Right ventricle myocardium inferior (tissue), 1 donor: ENCODE data around the gene OR8A1. TPM values are rescaled to one million over a fixed set of nuclear protein-coding genes. Genes with fewer than 3 reads are reported as not detected.

Source experiments
- ATAC-seq: fragments of 200-7000 bp; cut with Tn5 transposase; one replicate; pipeline ENCODE4 v1.9.1; 2020; ENCODE audit warnings: mild to moderate bottlenecking, moderate library complexity
- DNase-seq: peaks from one replicate; pipeline ENCODE4 v3.0.0; 2021; ENCODE audit errors: missing footprints
- intact Hi-C: fragments of 100-400 bp; cut with DNase I; formaldehyde crosslinking; loops from one replicate; pipeline ENCODE4 v1.11.0; 2022
- long read RNA-seq: library from polyadenylated mRNA; unstranded; transcript quantifications from one replicate; pipeline ENCODE4 v2.0.0, GENCODE V29; 2021
- total RNA-seq: library from RNA; stranded (reverse); fragmentation: NEBNext Ultra II Directional; extraction: Animal tissue kit (Norgen Biotek cat#: 25700); gene quantifications from one replicate; pipeline ENCODE4 v1.2.1, GENCODE V29; 2021
- donor health status: DM: no; HTN: yes; CAD: no; lungs with severe emphysema.

The OR8A1 gene
- not detected for total RNA-seq
- long read RNA-seq: 0 reads

GRCh38 chr11:124569697-124570096 is at the start of gene OR8A1:
OR8A1 (plus strand) TSS chr11:124569997; CDS start chr11:124570120, 123 bp downstream.
- ATAC-seq (no peak), DNase-seq (no peak)
- intact Hi-C loops: no loop called here

GRCh38 chr11:124520550-124520854 is 49.3 kb upstream of the OR8A1 start:
- ATAC-seq (no peak), DNase-seq (no peak)
- intact Hi-C loops: no loop called here

GRCh38 chr11:124533626-124534025 is 36.2 kb upstream of the OR8A1 start:
- ATAC-seq (no peak), DNase-seq (no peak)
- intact Hi-C loops: no loop called here

- intact Hi-C loops: no loop called here
- ATAC-seq: no peak
- DNase-seq: no peak
These were observed 35.7 kb upstream of the OR8A1 start for GRCh38 chr11:124534051-124534450.

- intact Hi-C loops: no loop called here
- DNase-seq (no peak), ATAC-seq (no peak)
These were observed 34.1 kb upstream of the OR8A1 start for GRCh38 chr11:124535552-124536232.

GRCh38 chr11:124536520-124536919 is 33.3 kb upstream of the OR8A1 start:
- peak; percentile 78 for DNase-seq
- peak; percentile 80 for ATAC-seq
- intact Hi-C loops: no loop called here

- DNase-seq (no peak), ATAC-seq (peak; percentile 90)
- intact Hi-C loops: no loop called here
These were observed 31.8 kb upstream of the OR8A1 start for GRCh38 chr11:124538019-124538418.

GRCh38 chr11:124541204-124541603 is 28.6 kb upstream of the OR8A1 start:
- intact Hi-C loops: no loop called here
- DNase-seq (no peak), ATAC-seq (no peak)

GRCh38 chr11:124543145-124543544 is 26.7 kb upstream of the OR8A1 start:
- intact Hi-C loops: no loop called here
- DNase-seq (no peak), ATAC-seq (no peak)

GRCh38 chr11:124543554-124543953 is 26.2 kb upstream of the OR8A1 start, which contains the start of gene OR8B12:
OR8B12 (minus strand) TSS chr11:124543654; CDS start chr11:124543654, 0 bp downstream.
- intact Hi-C loops: no loop called here
- DNase-seq: no peak
- no peak for ATAC-seq

GRCh38 chr11:124551189-124551588 is 18.6 kb upstream of the OR8A1 start:
- DNase-seq (no peak), ATAC-seq (no peak)
- intact Hi-C loops: no loop called here

- ATAC-seq (no peak), DNase-seq (no peak)
- intact Hi-C loops: no loop called here
These were observed 17.8 kb upstream of the OR8A1 start for GRCh38 chr11:124551987-124552386.

- ATAC-seq (no peak), DNase-seq (no peak)
- intact Hi-C loops: no loop called here
These were observed 13.0 kb upstream of the OR8A1 start for GRCh38 chr11:124556828-124557227.

- DNase-seq (no peak), ATAC-seq (no peak)
- intact Hi-C loops: no loop called here
These were observed 363 bp downstream of the OR8A1 start for GRCh38 chr11:124570160-124570559.

GRCh38 chr11:124577716-124578427 is 8.1 kb downstream of the OR8A1 start:
- DNase-seq (no peak), ATAC-seq (no peak)
- intact Hi-C loops: no loop called here

- ATAC-seq: no peak
- intact Hi-C loops: no loop called here
These were observed 9.0 kb downstream of the OR8A1 start for GRCh38 chr11:124578761-124579160.

GRCh38 chr11:124581817-124582216 is 12.0 kb downstream of the OR8A1 start:
- intact Hi-C loops: loop anchor here (10.0 kb wide), 1 partner anchor 507 kb away; no protein-coding TSS in a partner anchor
- ATAC-seq (no peak), DNase-seq (no peak)

More at GRCh38 chr11:124578761-124579160, 9.0 kb downstream of the OR8A1 start:
- no peak for DNase-seq

- intact Hi-C loops: loop anchor here (10.0 kb wide), 1 partner anchor 508 kb away; no protein-coding TSS in a partner anchor
- no peak for DNase-seq
- no peak for ATAC-seq
These were observed 12.8 kb downstream of the OR8A1 start for GRCh38 chr11:124582565-124582964.

GRCh38 chr11:124583781-124584180 is 14.0 kb downstream of the OR8A1 start:
- ATAC-seq: no peak
- DNase-seq: no peak
- intact Hi-C loops: loop anchor here (10.0 kb wide), 1 partner anchor 509 kb away; no protein-coding TSS in a partner anchor

GRCh38 chr11:124584681-124585372 is 15.0 kb downstream of the OR8A1 start:
- DNase-seq: no peak
- no peak for ATAC-seq
- intact Hi-C loops: loop anchor here (10.0 kb wide), 1 partner anchor 510 kb away; no protein-coding TSS in a partner anchor
